OCI-LY3 (cell line): ENCODE data around the gene ANHX.

Source experiments
- H2AFZ ChIP-seq: fragments of 200-600, 300-600 bp; shearing (Covaris generic); 2 replicates; pipeline ENCODE4 v1.6.0; 2014; ENCODE audit warnings: antibody characterized with exemption, low read depth, low read length
- H3K27ac ChIP-seq: fragments of 200-600, 300-600 bp; sonication (generic); 2 replicates; pipeline ENCODE4 v1.5.1; 2014; ENCODE audit warnings: mild to moderate bottlenecking, low read length, moderate library complexity, mixed read lengths
- H3K27me3 ChIP-seq: fragments of 200-600, 300-600 bp; sonication (generic); 2 replicates; pipeline ENCODE4 v1.6.1; 2014; ENCODE audit warnings: low read depth, low read length, mixed read lengths
- H3K36me3 ChIP-seq: fragments of 200-600, 300-600 bp; sonication (generic); replicated peaks from 2 replicates; pipeline ENCODE3; 2014; ENCODE audit warnings: low read depth, low read length, mixed read lengths
- H3K4me1 ChIP-seq: fragments of 300-600, 200-600 bp; sonication (generic); 2 replicates; pipeline ENCODE4 v1.6.1; 2014; ENCODE audit warnings: low read length, mixed read lengths
- H3K4me2 ChIP-seq: fragments of 200-600, 300-600 bp; sonication (generic); 2 replicates; pipeline ENCODE4 v1.6.1; 2014; ENCODE audit warnings: low read length, mixed read lengths
- H3K4me3 ChIP-seq: fragments of 300-600, 200-600 bp; sonication (generic); 2 replicates; pipeline ENCODE4 v1.5.1; 2014; ENCODE audit warnings: antibody characterized with exemption, mild to moderate bottlenecking, low read length, moderate library complexity
- H3K79me2 ChIP-seq: fragments of 300-600, 200-600 bp; shearing (Covaris generic); 2 replicates; pipeline ENCODE4 v1.6.1; 2014; ENCODE audit warnings: mild to moderate bottlenecking, low read length, mixed read lengths
- H3K9ac ChIP-seq: fragments of 300-600, 200-600 bp; shearing (Covaris generic); 2 replicates; pipeline ENCODE4 v1.6.0; 2014; ENCODE audit warnings: mild to moderate bottlenecking, low read length, moderate library complexity
- H3K9me3 ChIP-seq: fragments of 200-600, 300-600 bp; shearing (Covaris generic); 2 replicates; pipeline ENCODE4 v1.6.1; 2014; ENCODE audit warnings: low read length, mixed read lengths; ENCODE audit not compliant: insufficient read depth
- H4K20me1 ChIP-seq: fragments of 200-600, 300-600 bp; sonication (generic); 2 replicates; pipeline ENCODE4 v1.6.1; 2016; ENCODE audit warnings: low read length, mixed read lengths; ENCODE audit not compliant: insufficient read depth
- EZH2phosphoT487 ChIP-seq: fragments of 200-600 bp; shearing (Covaris generic); IDR thresholded peaks from 2 replicates; pipeline ENCODE4 v1.6.1; 2018; ENCODE audit warnings: antibody characterized with exemption, mixed run types, low read depth
- TF ChIP-seq, protein P1 (sequence below): fragments of 200-600, 300-600 bp; sonication (generic); IDR thresholded peaks from 2 replicates; pipeline ENCODE4 v1.5.1; 2014; ENCODE audit warnings: antibody characterized with exemption, low read length, low read depth

Gene ANHX

DNA sequence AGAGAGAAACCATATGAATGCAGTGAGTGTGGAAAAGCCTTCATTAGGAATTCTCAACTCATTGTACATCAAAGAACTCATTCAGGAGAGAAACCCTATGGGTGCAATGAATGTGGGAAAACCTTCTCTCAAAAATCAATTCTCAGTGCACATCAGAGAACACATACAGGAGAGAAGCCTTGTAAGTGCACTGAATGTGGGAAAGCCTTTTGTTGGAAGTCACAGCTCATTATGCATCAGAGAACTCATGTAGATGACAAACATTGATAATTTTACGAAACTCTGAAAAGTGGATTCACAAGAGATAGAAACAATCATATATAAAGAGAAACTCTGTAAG lies 31.4 kb downstream of the ANHX start:
- Histone ChIP-seq H3K27ac (no peak overlapping the region), H3K79me2 (no peaks in the 10 kb centered on the region), H3K36me3 (peaks cover 61% of the 10 kb centered on the region), H3K27me3 (no peaks in the 10 kb centered on the region), H2AFZ (no peak overlapping the region), H3K9ac (no peak overlapping the region), H3K4me2 (no peak overlapping the region), H3K4me1 (no peaks in the 10 kb centered on the region), H3K9me3 (peaks cover 66% of the 10 kb centered on the region), H4K20me1 (no peaks in the 10 kb centered on the region), H3K4me3 (no peak overlapping the region)
- TF ChIP-seq, protein P1, sequence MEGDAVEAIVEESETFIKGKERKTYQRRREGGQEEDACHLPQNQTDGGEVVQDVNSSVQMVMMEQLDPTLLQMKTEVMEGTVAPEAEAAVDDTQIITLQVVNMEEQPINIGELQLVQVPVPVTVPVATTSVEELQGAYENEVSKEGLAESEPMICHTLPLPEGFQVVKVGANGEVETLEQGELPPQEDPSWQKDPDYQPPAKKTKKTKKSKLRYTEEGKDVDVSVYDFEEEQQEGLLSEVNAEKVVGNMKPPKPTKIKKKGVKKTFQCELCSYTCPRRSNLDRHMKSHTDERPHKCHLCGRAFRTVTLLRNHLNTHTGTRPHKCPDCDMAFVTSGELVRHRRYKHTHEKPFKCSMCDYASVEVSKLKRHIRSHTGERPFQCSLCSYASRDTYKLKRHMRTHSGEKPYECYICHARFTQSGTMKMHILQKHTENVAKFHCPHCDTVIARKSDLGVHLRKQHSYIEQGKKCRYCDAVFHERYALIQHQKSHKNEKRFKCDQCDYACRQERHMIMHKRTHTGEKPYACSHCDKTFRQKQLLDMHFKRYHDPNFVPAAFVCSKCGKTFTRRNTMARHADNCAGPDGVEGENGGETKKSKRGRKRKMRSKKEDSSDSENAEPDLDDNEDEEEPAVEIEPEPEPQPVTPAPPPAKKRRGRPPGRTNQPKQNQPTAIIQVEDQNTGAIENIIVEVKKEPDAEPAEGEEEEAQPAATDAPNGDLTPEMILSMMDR, result no peak
- TF ChIP-seq EZH2phosphoT487, result no peak

DNA sequence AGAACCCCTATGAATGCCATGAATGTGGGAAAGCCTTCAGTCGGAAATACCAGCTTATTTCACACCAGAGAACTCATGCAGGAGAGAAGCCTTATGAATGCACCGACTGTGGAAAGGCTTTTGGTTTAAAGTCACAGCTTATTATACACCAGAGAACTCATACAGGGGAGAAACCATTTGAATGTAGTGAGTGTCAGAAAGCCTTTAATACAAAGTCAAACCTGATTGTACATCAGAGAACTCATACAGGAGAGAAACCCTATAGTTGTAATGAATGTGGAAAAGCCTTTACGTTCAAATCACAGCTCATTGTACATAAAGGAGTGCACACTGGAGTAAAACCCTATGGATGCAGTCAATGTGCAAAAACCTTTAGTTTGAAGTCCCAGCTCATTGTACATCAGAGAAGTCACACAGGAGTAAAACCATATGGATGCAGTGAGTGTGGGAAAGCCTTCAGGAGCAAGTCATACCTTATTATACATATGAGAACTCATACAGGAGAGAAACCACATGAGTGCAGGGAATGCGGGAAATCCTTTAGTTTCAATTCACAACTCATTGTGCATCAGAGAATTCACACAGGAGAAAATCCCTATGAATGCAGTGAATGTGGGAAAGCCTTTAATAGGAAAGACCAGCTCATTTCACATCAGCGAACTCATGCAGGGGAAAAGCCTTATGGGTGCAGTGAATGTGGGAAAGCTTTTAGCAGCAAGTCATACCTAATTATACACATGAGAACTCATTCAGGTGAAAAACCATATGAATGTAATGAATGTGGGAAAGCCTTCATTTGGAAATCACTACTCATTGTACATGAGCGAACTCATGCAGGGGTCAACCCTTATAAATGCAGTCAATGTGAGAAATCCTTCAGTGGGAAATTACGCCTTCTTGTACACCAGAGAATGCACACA lies 32.1 kb downstream of the ANHX start:
- Histone ChIP-seq H3K9me3 (peaks cover 64% of the 10 kb centered on the region), H3K36me3 (peaks cover 61% of the 10 kb centered on the region)
- TF ChIP-seq, protein P1, result no peak
- TF ChIP-seq EZH2phosphoT487, result no peak

DNA sequence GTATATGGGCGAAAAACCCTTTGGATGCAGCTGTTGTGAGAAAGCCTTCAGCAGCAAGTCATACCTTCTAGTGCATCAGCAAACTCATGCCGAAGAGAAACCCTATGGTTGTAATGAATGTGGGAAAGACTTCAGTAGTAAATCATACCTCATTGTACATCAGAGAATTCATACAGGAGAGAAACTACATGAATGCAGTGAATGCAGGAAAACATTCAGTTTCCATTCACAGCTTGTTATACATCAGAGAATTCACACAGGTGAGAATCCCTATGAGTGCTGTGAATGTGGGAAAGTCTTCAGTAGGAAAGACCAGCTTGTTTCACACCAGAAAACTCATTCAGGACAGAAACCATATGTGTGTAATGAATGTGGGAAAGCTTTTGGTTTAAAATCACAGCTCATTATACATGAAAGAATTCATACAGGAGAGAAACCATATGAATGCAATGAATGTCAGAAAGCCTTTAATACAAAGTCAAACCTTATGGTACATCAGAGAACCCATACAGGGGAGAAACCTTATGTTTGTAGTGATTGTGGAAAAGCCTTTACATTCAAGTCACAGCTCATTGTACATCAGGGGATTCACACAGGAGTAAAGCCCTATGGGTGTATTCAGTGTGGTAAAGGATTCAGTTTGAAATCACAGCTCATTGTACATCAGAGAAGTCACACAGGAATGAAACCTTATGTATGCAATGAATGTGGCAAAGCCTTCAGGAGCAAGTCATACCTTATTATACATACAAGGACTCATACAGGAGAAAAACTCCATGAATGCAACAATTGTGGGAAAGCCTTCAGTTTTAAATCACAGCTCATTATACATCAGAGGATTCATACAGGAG lies 33.0 kb downstream of the ANHX start:
- no peak for TF ChIP-seq EZH2phosphoT487
- TF ChIP-seq, protein P1, result no peak
- H3K4me1 ChIP-seq, result no peaks in the 10 kb centered on the region
- H4K20me1 ChIP-seq, result no peaks in the 10 kb centered on the region
- no peak overlapping the region for H3K27ac ChIP-seq
- H3K36me3 ChIP-seq, result peaks cover 61% of the 10 kb centered on the region
- H2AFZ ChIP-seq, result no peak overlapping the region
- no peak overlapping the region for H3K4me3 ChIP-seq
- H3K9ac ChIP-seq, result no peak overlapping the region
- H3K9me3 ChIP-seq, result peaks cover 60% of the 10 kb centered on the region
- no peaks in the 10 kb centered on the region for H3K27me3 ChIP-seq
- H3K79me2 ChIP-seq, result no peaks in the 10 kb centered on the region
- H3K4me2 ChIP-seq, result no peak overlapping the region

More for the DNA sequence above, 32.1 kb downstream of the ANHX start:
- H3K79me2 ChIP-seq, result no peaks in the 10 kb centered on the region
- no peak overlapping the region for H3K27ac ChIP-seq
- H3K4me2 ChIP-seq, result no peak overlapping the region
- H2AFZ ChIP-seq, result no peak overlapping the region
- no peak overlapping the region for H3K4me3 ChIP-seq
- H3K9ac ChIP-seq, result no peak overlapping the region
- H3K4me1 ChIP-seq, result no peaks in the 10 kb centered on the region
- H4K20me1 ChIP-seq, result no peaks in the 10 kb centered on the region
- no peaks in the 10 kb centered on the region for H3K27me3 ChIP-seq

DNA sequence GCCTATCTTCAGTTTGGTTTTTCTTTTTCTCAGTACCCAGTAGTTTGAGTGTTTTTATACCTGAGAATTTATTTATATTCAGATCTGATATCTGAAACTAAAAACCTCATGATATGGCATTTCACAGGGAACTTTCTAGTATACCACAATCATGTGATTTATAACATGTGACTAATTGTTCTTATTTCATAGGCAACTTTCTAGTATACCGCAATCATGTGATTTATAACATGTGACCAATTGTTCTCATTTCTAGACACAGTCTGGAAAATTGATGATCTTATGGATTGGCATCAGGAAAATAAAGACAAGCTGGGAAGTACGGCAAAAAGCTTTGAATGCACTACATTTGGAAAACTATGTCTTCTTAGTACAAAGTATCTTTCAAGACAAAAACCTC lies 33.8 kb downstream of the ANHX start:
- Histone ChIP-seq H3K4me1 (no peaks in the 10 kb centered on the region), H3K27me3 (no peaks in the 10 kb centered on the region), H3K4me3 (no peak overlapping the region), H3K27ac (no peak overlapping the region), H3K36me3 (peaks cover 61% of the 10 kb centered on the region), H3K9me3 (peaks cover 60% of the 10 kb centered on the region), H2AFZ (no peak overlapping the region), H4K20me1 (no peaks in the 10 kb centered on the region), H3K79me2 (no peaks in the 10 kb centered on the region), H3K9ac (no peak overlapping the region), H3K4me2 (no peak overlapping the region)
- TF ChIP-seq, protein P1, result no peak
- TF ChIP-seq EZH2phosphoT487, result no peak
